Esophagus squamous epithelium (tissue), 4 donors: ENCODE data around the gene NR5A2.

Source experiments
- CTCF ChIP-seq, 6 experiments: fragments of 450-650 bp in 4 of 6; fragments of 200-600 bp in 2 of 6; sonication (generic) in 2 of 6; IDR thresholded peaks; one replicate each; pipeline ENCODE4 v1.5.1; 2016 to 2019; ENCODE audit warnings: antibody characterized with exemption in 6 of 6, mild to moderate bottlenecking in 4 of 6, moderate library complexity in 4 of 6
- POLR2A ChIP-seq, 4 donors: fragments of 450-650 bp; IDR thresholded peaks; one replicate each; pipeline ENCODE4 v1.6.1; 2017; ENCODE audit warnings: antibody characterized with exemption in 4 of 4, mild to moderate bottlenecking in 4 of 4, moderate library complexity in 3 of 4

DNA sequence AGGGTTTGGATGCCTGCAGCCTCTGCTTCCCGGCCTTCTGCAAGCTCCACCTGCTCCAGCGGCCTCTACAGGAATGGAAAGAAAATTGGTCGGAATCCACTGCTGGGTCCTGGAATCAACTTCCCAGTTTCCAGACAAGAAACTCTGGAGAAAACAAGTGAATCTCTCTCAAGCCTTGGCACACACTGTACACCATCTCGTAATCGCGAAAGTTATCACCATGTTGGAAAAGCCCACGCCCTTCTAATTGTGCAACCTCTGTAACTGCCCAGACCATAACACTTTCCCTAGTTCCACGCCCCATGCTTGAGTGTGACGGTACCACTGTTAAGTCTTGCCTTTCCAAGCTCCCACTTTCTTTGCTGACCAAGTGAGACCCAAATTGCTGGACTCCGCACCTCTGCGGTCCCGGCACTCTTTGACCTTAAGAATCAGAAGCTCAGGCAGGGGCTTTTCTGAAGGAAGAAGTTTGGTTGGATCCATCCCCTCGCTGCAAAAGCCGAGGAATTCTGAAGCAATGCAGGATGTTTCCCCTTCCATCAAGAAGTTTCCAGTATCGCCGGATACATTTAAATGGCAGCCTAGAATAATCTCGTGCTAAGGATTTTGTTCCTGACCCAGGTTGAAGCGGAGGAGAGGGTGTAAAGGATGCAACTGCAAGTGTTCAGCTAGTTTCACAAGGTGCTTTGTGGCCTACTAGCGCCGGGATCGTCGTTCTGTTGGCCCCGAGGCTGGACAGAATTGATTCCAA lies 6.2 kb downstream of the NR5A2 start:
- no peak for TF ChIP-seq CTCF (IDR thresholded peaks at IDR 0.05)
- no peak for TF ChIP-seq POLR2A (IDR thresholded peaks at IDR 0.05)
